SK-N-SH (cell line): Measurements from ENCODE around the gene FAM222B. TPM values are rescaled to one million over a fixed set of nuclear protein-coding genes. Genes with fewer than 3 reads are reported as not detected.

Experiments used
- CTCF ChIA-PET: fragments of 300-600, 350-600 bp; formaldehyde crosslinking; extraction: SDS; loops from one replicate; lab custom pipeline; 2021; lab: Yijun Ruan, JAX
- POLR2A ChIA-PET: fragments of 350-600 bp; sonication (Branson Sonifier 250); formaldehyde crosslinking; extraction: SDS; loops from one replicate; lab custom pipeline; 2020; ENCODE audit warnings: antibody characterized with exemption, inconsistent platforms; lab: Yijun Ruan, JAX
- DNase-seq: peaks from one replicate; pipeline ENCODE4 v3.0.0; 2012
- H2AFZ ChIP-seq: fragments of 200-600 bp; sonication (generic); 2 replicates; pipeline ENCODE4 v1.8.1; 2016; ENCODE audit warnings: antibody characterized with exemption, mild to moderate bottlenecking, low read depth
- H3F3A ChIP-seq: fragments of 200-600 bp; sonication (generic); replicated peaks from 2 replicates; pipeline ENCODE3; 2016; ENCODE audit warnings: antibody characterized with exemption, mild to moderate bottlenecking; ENCODE audit not compliant: insufficient read depth
- H3K27ac ChIP-seq, 2 experiments: fragments of 200-500 bp in 1 of 2; fragments of 200-600 bp in 1 of 2; sonication (Bioruptor generic) in 1 of 2; sonication (generic), shearing (Covaris generic) in 1 of 2; 2 replicates each; pipeline versions ENCODE4 v1.5.1 to v1.6.1; 2014 to 2016; ENCODE audit warnings: low read depth in 2 of 2, inconsistent platforms in 1 of 2, low read length in 1 of 2, mild to moderate bottlenecking in 1 of 2, mixed read lengths in 1 of 2
- H3K27me3 ChIP-seq: fragments of 200-600 bp; sonication (generic), shearing (Covaris generic); 2 replicates; pipeline ENCODE4 v1.6.1; 2016; ENCODE audit warnings: mixed run types; ENCODE audit not compliant: insufficient read depth
- H3K36me3 ChIP-seq, 2 experiments: fragments of 200-500 bp in 1 of 2; fragments of 200-600 bp in 1 of 2; sonication (Bioruptor generic) in 1 of 2; sonication (generic) in 1 of 2; replicated peaks in 1 of 2; 2 replicates each; pipeline versions ENCODE3 to v1.5.1; 2014 to 2016; ENCODE audit warnings: low read length in 1 of 2, mild to moderate bottlenecking in 1 of 2; ENCODE audit not compliant: insufficient read depth in 2 of 2, control insufficient read depth in 1 of 2
- H3K4me1 ChIP-seq, 2 experiments: fragments of 200-500 bp in 1 of 2; fragments of 200-600 bp in 1 of 2; sonication (Bioruptor generic) in 1 of 2; sonication (generic), shearing (Covaris generic) in 1 of 2; 2 replicates each; pipeline versions ENCODE4 v1.5.1 to v1.6.1; 2014 to 2016; ENCODE audit warnings: low read depth in 1 of 2, low read length in 1 of 2, mixed run types in 1 of 2; ENCODE audit not compliant: insufficient read depth in 2 of 2, control insufficient read depth in 1 of 2
- H3K4me2 ChIP-seq: fragments of 200-600 bp; sonication (generic), shearing (Covaris generic); 2 replicates; pipeline ENCODE4 v1.6.1; 2017; ENCODE audit warnings: mixed run types
- H3K4me3 ChIP-seq, 2 experiments: fragments of 200-500 bp in 1 of 2; fragments of 200-600 bp in 1 of 2; sonication (Bioruptor generic) in 1 of 2; sonication (generic), shearing (Covaris generic) in 1 of 2; 2 replicates each; pipeline versions ENCODE4 v1.5.1 to v1.8.1; 2014 to 2016; ENCODE audit warnings: low read depth in 2 of 2, inconsistent platforms in 1 of 2, low read length in 1 of 2, mild to moderate bottlenecking in 1 of 2, mixed read lengths in 1 of 2, moderate library complexity in 1 of 2
- H3K79me2 ChIP-seq: fragments of 200-600 bp; sonication (generic); 2 replicates; pipeline ENCODE4 v1.8.1; 2017; ENCODE audit warnings: mild to moderate bottlenecking; ENCODE audit not compliant: insufficient read depth
- H3K9ac ChIP-seq: fragments of 200-600 bp; sonication (generic); 2 replicates; pipeline ENCODE4 v1.6.1; 2017; ENCODE audit warnings: mixed run types
- H3K9me2 ChIP-seq: fragments of 200-600 bp; sonication (generic); 2 replicates; pipeline ENCODE4 v1.6.1; 2017; ENCODE audit warnings: mixed run types
- H3K9me3 ChIP-seq: fragments of 200-600 bp; sonication (generic); 2 replicates; pipeline ENCODE4 v1.6.1; 2017; ENCODE audit warnings: mixed run types, mild to moderate bottlenecking, moderate library complexity
- H4K20me1 ChIP-seq: fragments of 200-600 bp; sonication (generic); 2 replicates; pipeline ENCODE4 v1.6.1; 2017; ENCODE audit warnings: mild to moderate bottlenecking, mixed run types; ENCODE audit not compliant: insufficient read depth
- CHD2 ChIP-seq: fragments of 150-350 bp; IDR thresholded peaks from 2 replicates; pipeline ENCODE4 v1.6.1; 2018; ENCODE audit warnings: low read length; ENCODE audit not compliant: partially characterized antibody
- EP300 ChIP-seq, 2 experiments: IDR thresholded peaks; 2 replicates each; pipeline versions ENCODE4 v1.4.0 to v1.6.1; 2012; ENCODE audit warnings: borderline replicate concordance in 1 of 2, low read depth in 1 of 2, low read length in 1 of 2
- FOXJ3 ChIP-seq: sonication (generic); formaldehyde crosslinking; IDR thresholded peaks from 2 replicates; pipeline ENCODE4 v1.5.1; 2020; ENCODE audit warnings: mild to moderate bottlenecking, missing genetic modification reagents
- FOXM1 ChIP-seq: IDR thresholded peaks from 2 replicates; pipeline ENCODE4 v1.4.0; 2012; ENCODE audit warnings: low read depth, mild to moderate bottlenecking
- GATA2 ChIP-seq: sonication (generic); formaldehyde crosslinking; IDR thresholded peaks from 2 replicates; pipeline ENCODE4 v1.5.0; 2020; ENCODE audit warnings: mild to moderate bottlenecking, missing genetic modification reagents
- JUND ChIP-seq: IDR thresholded peaks from 2 replicates; pipeline ENCODE4 v1.4.0; 2012
- MXI1 ChIP-seq: IDR thresholded peaks from 2 replicates; pipeline ENCODE4 v1.6.1; 2012; ENCODE audit warnings: mild to moderate bottlenecking, low read depth, low read length, improper control_type of control experiment
- NFIC ChIP-seq: IDR thresholded peaks from 2 replicates; pipeline ENCODE4 v1.4.0; 2012; ENCODE audit warnings: borderline replicate concordance
- NRF1 ChIP-seq: IDR thresholded peaks from 2 replicates; pipeline ENCODE4 v1.6.1; 2012; ENCODE audit warnings: low read depth, mild to moderate bottlenecking, low read length
- POLR2AphosphoS5 ChIP-seq: IDR thresholded peaks from 2 replicates; pipeline ENCODE4 v1.6.1; 2012; ENCODE audit warnings: low read depth, low read length
- RFX5 ChIP-seq: IDR thresholded peaks from 2 replicates; pipeline ENCODE4 v1.6.1; 2012; ENCODE audit warnings: mild to moderate bottlenecking, improper control_type of control experiment, low read length
- RXRA ChIP-seq: IDR thresholded peaks from 2 replicates; pipeline ENCODE4 v1.4.0; 2012; ENCODE audit warnings: low read depth, mild to moderate bottlenecking, borderline replicate concordance
- SIN3A ChIP-seq: IDR thresholded peaks from 2 replicates; pipeline ENCODE4 v1.6.1; 2012; ENCODE audit warnings: low read depth, mild to moderate bottlenecking, low read length, moderate library complexity, borderline replicate concordance
- TAF1 ChIP-seq: IDR thresholded peaks from 2 replicates; pipeline ENCODE4 v1.6.1; 2012; ENCODE audit warnings: low read depth, mild to moderate bottlenecking, low read length, moderate library complexity, borderline replicate concordance
- WGBS: methylation state at CpG from one replicate; pipeline ENCODE4 v1.1.6; 2017; ENCODE audit warnings: low lambda C conversion rate; 5-methylcytosine and 5-hydroxymethylcytosine counted together
- polyA plus RNA-seq, 3 experiments: library from polyadenylated mRNA; depleted of rRNA; stranded (reverse); fragments of >200 nt; gene quantifications; 2 replicates each; pipeline ENCODE4 v1.2.3, GENCODE V29; 2012
- TF ChIP-seq, protein P1 (sequence below): IDR thresholded peaks from 2 replicates; pipeline ENCODE4 v1.4.0; 2012; ENCODE audit warnings: low read depth
- TF ChIP-seq, protein P2 (sequence below): IDR thresholded peaks from 2 replicates; pipeline ENCODE4 v1.6.1; 2012; ENCODE audit warnings: mild to moderate bottlenecking, low read depth, low read length, moderate library complexity
- TF ChIP-seq, protein P3 (sequence below): IDR thresholded peaks from 2 replicates; pipeline ENCODE4 v1.4.0; 2012; ENCODE audit warnings: low read depth, borderline replicate concordance

The FAM222B gene
- polyA plus RNA-seq, 1 of the 3 experiments (the other 2 are of a cell fraction), result 9.0 TPM

DNA sequence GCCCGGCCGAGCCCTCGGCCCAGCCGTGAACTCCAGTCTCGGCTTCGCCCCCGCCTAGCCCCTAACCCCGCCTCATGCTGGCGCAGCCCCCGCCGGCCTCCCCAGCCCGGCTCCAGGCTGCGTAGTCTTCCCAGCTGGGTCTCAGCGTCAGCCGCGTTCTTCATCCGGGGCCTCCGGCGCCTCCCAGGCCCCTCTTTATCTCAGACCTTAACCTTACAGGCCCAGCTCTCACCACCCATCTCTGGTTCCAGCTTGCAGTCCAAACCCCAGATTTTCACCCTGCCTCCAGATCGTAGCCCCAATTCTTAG lies 130.9 kb downstream of the FAM222B start, which contains the start of gene PROCA1:
Gene PROCA1, minus strand, starts transcription at position 166 of the 309 bp plus-strand sequence. CDS start 228 bp downstream, outside the sequence.
- 85% methylated on average over 20 of the region's 20 CpGs for WGBS
- Histone ChIP-seq H3K4me2 (peak within 1 kb of the TSS; percentile 95), H3K27ac (peak within 1 kb of the TSS; percentile 78 to 90), H3K9me2 (no peaks in the 10 kb centered on the region), H3K27me3 (no peaks in the 10 kb centered on the region), H2AFZ (peak within 1 kb of the TSS; percentile 83; the same call in 1 of the 2 replicates), H3K4me1 (peaks cover 0 to 7% of the 10 kb centered on the region in 2 experiments; a peak in 2 of 4 replicates), H3K79me2 (peaks cover 9% of the 10 kb centered on the region; the same call in 1 of the 2 replicates), H3K9ac (peak within 1 kb of the TSS; percentile 90), H3K4me3 (peak within 1 kb of the TSS; percentile 59 to 69), H3K9me3 (no peaks in the 10 kb centered on the region), H3F3A (peaks cover 32% of the 10 kb centered on the region), H3K36me3 (no peaks in the 10 kb centered on the region), H4K20me1 (no peaks in the 10 kb centered on the region)
- POLR2A ChIA-PET, result interaction anchor here (0.6 to 3.2 kb wide), 6 partner anchors 9 to 239 kb away, joined by 3 to 46 read pairs (median 6); partner anchors contain the start of genes FLOT2, PHF12, RPL23A and SDF2
- CTCF ChIA-PET, result interaction anchor here (1.1 to 4.1 kb wide), 6 partner anchors 9 to 190 kb away, joined by 3 to 25 read pairs (median 5); partner anchors contain the start of genes NEK8, RPL23A and TLCD1
- no peak for DNase-seq
- TF ChIP-seq FOXM1 (no peak), RXRA (no peak), FOXJ3 (CRISPR knock-in tag) (no peak), NFIC (no peak), POLR2AphosphoS5 (no peak), CHD2 (no peak), JUND (no peak), GATA2 (CRISPR knock-in tag) (no peak), SIN3A (no peak), RFX5 (no peak)
- TF ChIP-seq, protein P1, sequence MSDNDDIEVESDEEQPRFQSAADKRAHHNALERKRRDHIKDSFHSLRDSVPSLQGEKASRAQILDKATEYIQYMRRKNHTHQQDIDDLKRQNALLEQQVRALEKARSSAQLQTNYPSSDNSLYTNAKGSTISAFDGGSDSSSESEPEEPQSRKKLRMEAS, result no peak

DNA sequence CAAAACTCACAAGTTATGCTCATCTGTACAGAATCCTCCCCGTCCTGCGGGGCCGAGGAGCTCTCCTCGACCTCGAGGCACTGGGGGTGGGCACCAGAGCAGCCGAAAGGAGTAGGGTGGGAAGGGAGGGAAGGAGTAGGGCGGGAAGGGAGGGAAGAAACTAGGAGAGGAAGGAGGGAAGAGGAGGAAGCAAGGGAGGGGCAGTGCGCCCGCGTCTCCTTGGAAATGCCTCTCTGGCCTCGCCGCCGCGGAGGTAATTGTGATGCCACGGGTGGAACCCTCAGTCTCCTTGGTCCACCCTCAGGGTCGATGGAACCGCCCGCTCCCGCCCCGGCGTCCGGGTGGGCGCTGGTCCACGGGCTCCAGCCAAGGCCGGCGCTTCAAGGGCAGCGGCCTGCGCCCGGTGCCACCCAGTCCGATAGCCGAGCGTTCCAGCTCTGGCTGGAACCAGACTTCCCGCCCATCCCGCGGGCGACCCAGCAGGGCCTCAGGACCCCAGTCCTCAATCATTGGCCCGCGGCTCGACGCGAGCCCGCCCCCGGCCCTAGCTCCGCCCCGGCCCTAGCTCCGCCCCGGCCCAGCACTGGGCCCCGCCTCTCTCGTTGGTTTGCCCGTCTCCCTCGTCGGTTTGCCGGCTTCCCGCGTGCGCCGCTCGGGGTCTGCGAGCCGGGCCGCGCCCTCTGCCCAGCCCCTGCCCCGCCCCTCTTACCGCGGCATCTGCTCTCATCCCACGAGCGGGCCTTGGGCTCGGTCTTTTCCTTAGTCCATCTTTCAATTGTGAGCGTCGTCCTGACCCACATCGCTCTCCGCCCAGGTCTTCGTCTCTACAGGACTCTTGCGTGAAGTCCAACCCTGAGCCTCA lies 131.5 kb downstream of the FAM222B start:
- ChIA-PET CTCF (interaction anchor here (0.7 to 4.1 kb wide), 9 partner anchors 9 to 191 kb away, joined by 3 to 25 read pairs (median 4); partner anchors contain the start of genes NEK8, RPL23A and TLCD1), POLR2A (interaction anchor here (0.6 to 3.2 kb wide), 7 partner anchors 10 to 240 kb away, joined by 3 to 46 read pairs (median 5); partner anchors contain the start of genes FAM222B, FLOT2, PHF12 and RPL23A)
- Histone ChIP-seq H3K79me2 (peaks cover 9% of the 10 kb centered on the region; the same call in 1 of the 2 replicates), H3K27ac (peak overlapping the region; percentile 78 to 90), H3K9ac (peak overlapping the region; percentile 90), H4K20me1 (no peaks in the 10 kb centered on the region), H3K9me3 (no peaks in the 10 kb centered on the region), H3K9me2 (no peaks in the 10 kb centered on the region), H3K36me3 (no peaks in the 10 kb centered on the region), H2AFZ (peak overlapping the region; percentile 83; the same call in 1 of the 2 replicates), H3F3A (peaks cover 32% of the 10 kb centered on the region), H3K4me2 (peak overlapping the region; percentile 95), H3K4me3 (peak overlapping the region; percentile 59 to 69), H3K27me3 (no peaks in the 10 kb centered on the region), H3K4me1 (peaks cover 0 to 13% of the 10 kb centered on the region in 2 experiments; a peak in 2 of 4 replicates)
- 16% methylated on average over 31 of the region's 74 CpGs for WGBS
- DNase-seq, result peak; percentile 99
- TF ChIP-seq NRF1 (peak; percentile 37; the same call in 1 of the 2 replicates), EP300 (IDR thresholded peaks at IDR 0.05; ENCODE audit: borderline replicate concordance in 1 of 2, low read depth in 1 of 2, low read length in 1 of 2) (0 out of 4 replicates have a peak, but pooled peaks of 1 of the 2 experiments have one; percentile 9), SIN3A (peak; percentile 68; the same call in 1 of the 2 replicates), TAF1 (peak; percentile 88), CHD2 (peak; percentile 14), MXI1 (peak; percentile 64), POLR2AphosphoS5 (peak; percentile 91)
- TF ChIP-seq, protein P2, sequence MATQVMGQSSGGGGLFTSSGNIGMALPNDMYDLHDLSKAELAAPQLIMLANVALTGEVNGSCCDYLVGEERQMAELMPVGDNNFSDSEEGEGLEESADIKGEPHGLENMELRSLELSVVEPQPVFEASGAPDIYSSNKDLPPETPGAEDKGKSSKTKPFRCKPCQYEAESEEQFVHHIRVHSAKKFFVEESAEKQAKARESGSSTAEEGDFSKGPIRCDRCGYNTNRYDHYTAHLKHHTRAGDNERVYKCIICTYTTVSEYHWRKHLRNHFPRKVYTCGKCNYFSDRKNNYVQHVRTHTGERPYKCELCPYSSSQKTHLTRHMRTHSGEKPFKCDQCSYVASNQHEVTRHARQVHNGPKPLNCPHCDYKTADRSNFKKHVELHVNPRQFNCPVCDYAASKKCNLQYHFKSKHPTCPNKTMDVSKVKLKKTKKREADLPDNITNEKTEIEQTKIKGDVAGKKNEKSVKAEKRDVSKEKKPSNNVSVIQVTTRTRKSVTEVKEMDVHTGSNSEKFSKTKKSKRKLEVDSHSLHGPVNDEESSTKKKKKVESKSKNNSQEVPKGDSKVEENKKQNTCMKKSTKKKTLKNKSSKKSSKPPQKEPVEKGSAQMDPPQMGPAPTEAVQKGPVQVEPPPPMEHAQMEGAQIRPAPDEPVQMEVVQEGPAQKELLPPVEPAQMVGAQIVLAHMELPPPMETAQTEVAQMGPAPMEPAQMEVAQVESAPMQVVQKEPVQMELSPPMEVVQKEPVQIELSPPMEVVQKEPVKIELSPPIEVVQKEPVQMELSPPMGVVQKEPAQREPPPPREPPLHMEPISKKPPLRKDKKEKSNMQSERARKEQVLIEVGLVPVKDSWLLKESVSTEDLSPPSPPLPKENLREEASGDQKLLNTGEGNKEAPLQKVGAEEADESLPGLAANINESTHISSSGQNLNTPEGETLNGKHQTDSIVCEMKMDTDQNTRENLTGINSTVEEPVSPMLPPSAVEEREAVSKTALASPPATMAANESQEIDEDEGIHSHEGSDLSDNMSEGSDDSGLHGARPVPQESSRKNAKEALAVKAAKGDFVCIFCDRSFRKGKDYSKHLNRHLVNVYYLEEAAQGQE, result peak; percentile 47
- TF ChIP-seq, protein P1, result peak; percentile 54
- TF ChIP-seq, protein P3, sequence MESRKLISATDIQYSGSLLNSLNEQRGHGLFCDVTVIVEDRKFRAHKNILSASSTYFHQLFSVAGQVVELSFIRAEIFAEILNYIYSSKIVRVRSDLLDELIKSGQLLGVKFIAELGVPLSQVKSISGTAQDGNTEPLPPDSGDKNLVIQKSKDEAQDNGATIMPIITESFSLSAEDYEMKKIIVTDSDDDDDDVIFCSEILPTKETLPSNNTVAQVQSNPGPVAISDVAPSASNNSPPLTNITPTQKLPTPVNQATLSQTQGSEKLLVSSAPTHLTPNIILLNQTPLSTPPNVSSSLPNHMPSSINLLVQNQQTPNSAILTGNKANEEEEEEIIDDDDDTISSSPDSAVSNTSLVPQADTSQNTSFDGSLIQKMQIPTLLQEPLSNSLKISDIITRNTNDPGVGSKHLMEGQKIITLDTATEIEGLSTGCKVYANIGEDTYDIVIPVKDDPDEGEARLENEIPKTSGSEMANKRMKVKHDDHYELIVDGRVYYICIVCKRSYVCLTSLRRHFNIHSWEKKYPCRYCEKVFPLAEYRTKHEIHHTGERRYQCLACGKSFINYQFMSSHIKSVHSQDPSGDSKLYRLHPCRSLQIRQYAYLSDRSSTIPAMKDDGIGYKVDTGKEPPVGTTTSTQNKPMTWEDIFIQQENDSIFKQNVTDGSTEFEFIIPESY, result no peak
